SK-N-SH treated with all-trans-retinoic acid at 6 μM for 48 hours (cell line): ENCODE measurements around the gene THNSL1.

Source experiments
- ATAC-seq: fragments of 200-7000 bp; cut with Tn5 transposase; 3 replicates; pipeline ENCODE4 v1.9.1; 2020; ENCODE audit warnings: mild to moderate bottlenecking, moderate library complexity
- ARNTL ChIP-seq: fragments of 450-650 bp; formaldehyde crosslinking; IDR thresholded peaks from 2 replicates; pipeline ENCODE4 v1.5.0; 2020; ENCODE audit warnings: low read depth, mild to moderate bottlenecking, moderate library complexity, borderline replicate concordance
- BACH2 ChIP-seq: fragments of 250-450 bp; sonication (Bioruptor Pico); IDR thresholded peaks from 2 replicates; pipeline ENCODE4 v1.9.0; 2021; ENCODE audit warnings: mild to moderate bottlenecking, borderline replicate concordance
- CSDC2 ChIP-seq: fragments of 250-450 bp; sonication (Bioruptor Pico); IDR thresholded peaks from 2 replicates; pipeline ENCODE4 v1.5.0; 2020; ENCODE audit warnings: mild to moderate bottlenecking, moderate library complexity
- ESRRG ChIP-seq: fragments of 250-450 bp; sonication (Bioruptor Pico); IDR thresholded peaks from 2 replicates; pipeline ENCODE4 v1.6.1; 2021; ENCODE audit warnings: mild to moderate bottlenecking
- GLIS3 ChIP-seq: fragments of 250-450 bp; sonication (Bioruptor Pico); IDR thresholded peaks from 2 replicates; pipeline ENCODE4 v1.5.0; 2020; ENCODE audit warnings: mild to moderate bottlenecking, moderate library complexity
- ISL1 ChIP-seq: fragments of 250-450 bp; sonication (Bioruptor Pico); IDR thresholded peaks from 2 replicates; pipeline ENCODE4 v2.1.2; 2022; ENCODE audit warnings: mild to moderate bottlenecking, moderate library complexity
- OSR1 ChIP-seq: fragments of 250-450 bp; sonication (Bioruptor Pico); IDR thresholded peaks from 2 replicates; pipeline ENCODE4 v1.8.0; 2022; ENCODE audit warnings: moderate library complexity, mild to moderate bottlenecking, inconsistent platforms
- PPARA ChIP-seq: fragments of 250-450 bp; sonication (Bioruptor Pico); IDR thresholded peaks from 2 replicates; pipeline ENCODE4 v1.5.0; 2020; ENCODE audit warnings: mild to moderate bottlenecking, borderline replicate concordance
- RARB ChIP-seq: fragments of 250-450 bp; sonication (Bioruptor Pico); IDR thresholded peaks from 2 replicates; pipeline ENCODE4 v1.8.0; 2021; ENCODE audit warnings: mild to moderate bottlenecking, moderate library complexity
- SNAI2 ChIP-seq: fragments of 250-450 bp; sonication (Bioruptor Pico); IDR thresholded peaks from 2 replicates; pipeline ENCODE4 v1.5.0; 2020; ENCODE audit warnings: mild to moderate bottlenecking, moderate library complexity
- TCF4 ChIP-seq: fragments of 250-450 bp; sonication (Bioruptor Pico); IDR thresholded peaks from 2 replicates; pipeline ENCODE4 v1.8.0; 2021; ENCODE audit warnings: mild to moderate bottlenecking, moderate library complexity, borderline replicate concordance
- TOX ChIP-seq: fragments of 250-450 bp; sonication (Bioruptor Pico); IDR thresholded peaks from 2 replicates; pipeline ENCODE4 v1.8.0; 2021; ENCODE audit warnings: mild to moderate bottlenecking, moderate library complexity, borderline replicate concordance
- ZC3H10 ChIP-seq: fragments of 250-450 bp; sonication (Bioruptor Pico); IDR thresholded peaks from 2 replicates; pipeline ENCODE4 v1.5.1; 2021; ENCODE audit warnings: mild to moderate bottlenecking, moderate library complexity
- ZFP3 ChIP-seq: fragments of 250-450 bp; sonication (Bioruptor Pico); IDR thresholded peaks from 2 replicates; pipeline ENCODE4 v1.5.0; 2020; ENCODE audit warnings: mild to moderate bottlenecking, moderate library complexity
- ZFP30 ChIP-seq: fragments of 450-650 bp; formaldehyde crosslinking; IDR thresholded peaks from 2 replicates; pipeline ENCODE4 v1.5.0; 2022; ENCODE audit warnings: mild to moderate bottlenecking, moderate library complexity
- ZNF565 ChIP-seq: fragments of 450-650 bp; formaldehyde crosslinking; conservative IDR thresholded peaks from 2 replicates; pipeline ENCODE4 v1.5.0; 2020; ENCODE audit warnings: low read depth, mild to moderate bottlenecking, moderate library complexity
- ZNF70 ChIP-seq: fragments of 450-650 bp; formaldehyde crosslinking; IDR thresholded peaks from 2 replicates; pipeline ENCODE4 v1.5.0; 2020; ENCODE audit warnings: mild to moderate bottlenecking, moderate library complexity
- ZNF8 ChIP-seq: fragments of 450-650 bp; formaldehyde crosslinking; IDR thresholded peaks from 2 replicates; pipeline ENCODE4 v1.5.0; 2020; ENCODE audit warnings: mild to moderate bottlenecking, moderate library complexity
- TF ChIP-seq, protein P1 (sequence below): fragments of 250-450 bp; sonication (Bioruptor Pico); IDR thresholded peaks from 2 replicates; pipeline ENCODE4 v1.5.1; 2021; ENCODE audit warnings: mild to moderate bottlenecking, moderate library complexity
- TF ChIP-seq, protein P2 (sequence below): fragments of 250-450 bp; sonication (Bioruptor Pico); IDR thresholded peaks from 2 replicates; pipeline ENCODE4 v1.5.0; 2020; ENCODE audit warnings: mild to moderate bottlenecking, moderate library complexity
- TF ChIP-seq, protein P3 (sequence below): fragments of 250-450 bp; sonication (Bioruptor Pico); IDR thresholded peaks from 2 replicates; pipeline ENCODE4 v1.8.0; 2021; ENCODE audit warnings: low read depth, mild to moderate bottlenecking, moderate library complexity, borderline replicate concordance

The THNSL1 gene, protein sequence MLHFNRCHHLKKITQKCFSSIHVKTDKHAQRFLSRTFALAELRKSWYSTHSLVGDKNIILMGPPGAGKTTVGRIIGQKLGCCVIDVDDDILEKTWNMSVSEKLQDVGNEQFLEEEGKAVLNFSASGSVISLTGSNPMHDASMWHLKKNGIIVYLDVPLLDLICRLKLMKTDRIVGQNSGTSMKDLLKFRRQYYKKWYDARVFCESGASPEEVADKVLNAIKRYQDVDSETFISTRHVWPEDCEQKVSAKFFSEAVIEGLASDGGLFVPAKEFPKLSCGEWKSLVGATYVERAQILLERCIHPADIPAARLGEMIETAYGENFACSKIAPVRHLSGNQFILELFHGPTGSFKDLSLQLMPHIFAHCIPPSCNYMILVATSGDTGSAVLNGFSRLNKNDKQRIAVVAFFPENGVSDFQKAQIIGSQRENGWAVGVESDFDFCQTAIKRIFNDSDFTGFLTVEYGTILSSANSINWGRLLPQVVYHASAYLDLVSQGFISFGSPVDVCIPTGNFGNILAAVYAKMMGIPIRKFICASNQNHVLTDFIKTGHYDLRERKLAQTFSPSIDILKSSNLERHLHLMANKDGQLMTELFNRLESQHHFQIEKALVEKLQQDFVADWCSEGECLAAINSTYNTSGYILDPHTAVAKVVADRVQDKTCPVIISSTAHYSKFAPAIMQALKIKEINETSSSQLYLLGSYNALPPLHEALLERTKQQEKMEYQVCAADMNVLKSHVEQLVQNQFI

DNA sequence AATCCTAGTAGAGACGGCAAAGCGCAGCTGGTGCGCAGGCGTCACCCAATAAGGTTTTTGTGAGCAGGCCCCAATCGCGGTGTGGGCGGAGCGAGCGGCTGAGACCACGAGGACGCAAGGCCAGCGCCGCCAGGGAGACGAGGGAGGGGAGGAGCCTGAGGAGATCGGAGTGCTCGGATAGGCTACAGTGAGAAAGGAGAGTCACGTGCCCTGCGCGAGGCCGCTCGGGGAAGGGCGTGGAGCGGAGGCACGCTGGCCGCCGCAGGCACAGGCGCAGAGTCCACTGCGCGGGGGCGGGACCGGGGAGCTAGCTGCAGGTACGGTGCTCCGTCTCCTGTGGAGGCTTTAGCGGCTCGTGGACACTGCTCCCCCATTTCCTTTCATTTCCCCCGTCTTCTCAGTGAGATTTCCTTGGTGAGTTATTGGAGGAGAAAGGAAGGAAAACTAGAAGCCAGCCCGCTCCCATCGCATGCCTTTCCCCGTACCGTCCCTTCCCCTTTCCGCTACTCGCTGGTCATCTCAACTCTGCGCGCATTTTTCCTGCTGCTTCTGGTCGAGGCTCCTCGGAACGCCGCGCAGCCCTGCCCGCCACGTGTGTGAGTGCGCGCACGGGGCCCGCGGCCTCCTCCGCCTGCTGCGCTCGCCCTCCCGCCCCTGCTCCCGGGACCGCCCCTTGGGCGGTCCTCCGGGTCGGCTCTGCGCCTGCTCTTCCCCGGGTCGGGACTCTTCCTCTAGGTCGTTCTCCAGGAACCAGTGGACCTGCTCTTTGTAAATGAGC is at the start of gene THNSL1:
TSS of gene THNSL1 (plus strand) at position 237 of the 778 bp plus-strand sequence. CDS start 6,612 bp downstream, outside the sequence.
- no peak for TF ChIP-seq ZNF565 (CRISPR knock-in tag)
- TF ChIP-seq ISL1 (CRISPR knock-in tag), result no peak
- 0 out of 2 replicates have a peak, but pooled peaks have one; percentile 51 for TF ChIP-seq ARNTL
- TF ChIP-seq, protein P1, sequence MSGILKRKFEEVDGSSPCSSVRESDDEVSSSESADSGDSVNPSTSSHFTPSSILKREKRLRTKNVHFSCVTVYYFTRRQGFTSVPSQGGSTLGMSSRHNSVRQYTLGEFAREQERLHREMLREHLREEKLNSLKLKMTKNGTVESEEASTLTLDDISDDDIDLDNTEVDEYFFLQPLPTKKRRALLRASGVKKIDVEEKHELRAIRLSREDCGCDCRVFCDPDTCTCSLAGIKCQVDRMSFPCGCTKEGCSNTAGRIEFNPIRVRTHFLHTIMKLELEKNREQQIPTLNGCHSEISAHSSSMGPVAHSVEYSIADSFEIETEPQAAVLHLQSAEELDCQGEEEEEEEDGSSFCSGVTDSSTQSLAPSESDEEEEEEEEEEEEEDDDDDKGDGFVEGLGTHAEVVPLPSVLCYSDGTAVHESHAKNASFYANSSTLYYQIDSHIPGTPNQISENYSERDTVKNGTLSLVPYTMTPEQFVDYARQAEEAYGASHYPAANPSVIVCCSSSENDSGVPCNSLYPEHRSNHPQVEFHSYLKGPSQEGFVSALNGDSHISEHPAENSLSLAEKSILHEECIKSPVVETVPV (CRISPR knock-in tag), result no peak
- no peak for TF ChIP-seq BACH2
- peak; percentile 44; the same call in 1 of the 2 replicates for TF ChIP-seq CSDC2 (CRISPR knock-in tag)
- 0 out of 2 replicates have a peak, but pooled peaks have one; percentile 30 for TF ChIP-seq SNAI2 (CRISPR knock-in tag)
- TF ChIP-seq ESRRG (CRISPR knock-in tag), result no peak
- TF ChIP-seq, protein P2, sequence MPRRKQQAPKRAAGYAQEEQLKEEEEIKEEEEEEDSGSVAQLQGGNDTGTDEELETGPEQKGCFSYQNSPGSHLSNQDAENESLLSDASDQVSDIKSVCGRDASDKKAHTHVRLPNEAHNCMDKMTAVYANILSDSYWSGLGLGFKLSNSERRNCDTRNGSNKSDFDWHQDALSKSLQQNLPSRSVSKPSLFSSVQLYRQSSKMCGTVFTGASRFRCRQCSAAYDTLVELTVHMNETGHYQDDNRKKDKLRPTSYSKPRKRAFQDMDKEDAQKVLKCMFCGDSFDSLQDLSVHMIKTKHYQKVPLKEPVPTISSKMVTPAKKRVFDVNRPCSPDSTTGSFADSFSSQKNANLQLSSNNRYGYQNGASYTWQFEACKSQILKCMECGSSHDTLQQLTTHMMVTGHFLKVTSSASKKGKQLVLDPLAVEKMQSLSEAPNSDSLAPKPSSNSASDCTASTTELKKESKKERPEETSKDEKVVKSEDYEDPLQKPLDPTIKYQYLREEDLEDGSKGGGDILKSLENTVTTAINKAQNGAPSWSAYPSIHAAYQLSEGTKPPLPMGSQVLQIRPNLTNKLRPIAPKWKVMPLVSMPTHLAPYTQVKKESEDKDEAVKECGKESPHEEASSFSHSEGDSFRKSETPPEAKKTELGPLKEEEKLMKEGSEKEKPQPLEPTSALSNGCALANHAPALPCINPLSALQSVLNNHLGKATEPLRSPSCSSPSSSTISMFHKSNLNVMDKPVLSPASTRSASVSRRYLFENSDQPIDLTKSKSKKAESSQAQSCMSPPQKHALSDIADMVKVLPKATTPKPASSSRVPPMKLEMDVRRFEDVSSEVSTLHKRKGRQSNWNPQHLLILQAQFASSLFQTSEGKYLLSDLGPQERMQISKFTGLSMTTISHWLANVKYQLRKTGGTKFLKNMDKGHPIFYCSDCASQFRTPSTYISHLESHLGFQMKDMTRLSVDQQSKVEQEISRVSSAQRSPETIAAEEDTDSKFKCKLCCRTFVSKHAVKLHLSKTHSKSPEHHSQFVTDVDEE (CRISPR knock-in tag), result no peak
- TF ChIP-seq RARB (CRISPR knock-in tag), result no peak
- TF ChIP-seq ZC3H10 (CRISPR knock-in tag), result no peak
- no peak for TF ChIP-seq TCF4 (CRISPR knock-in tag)
- TF ChIP-seq, protein P3, sequence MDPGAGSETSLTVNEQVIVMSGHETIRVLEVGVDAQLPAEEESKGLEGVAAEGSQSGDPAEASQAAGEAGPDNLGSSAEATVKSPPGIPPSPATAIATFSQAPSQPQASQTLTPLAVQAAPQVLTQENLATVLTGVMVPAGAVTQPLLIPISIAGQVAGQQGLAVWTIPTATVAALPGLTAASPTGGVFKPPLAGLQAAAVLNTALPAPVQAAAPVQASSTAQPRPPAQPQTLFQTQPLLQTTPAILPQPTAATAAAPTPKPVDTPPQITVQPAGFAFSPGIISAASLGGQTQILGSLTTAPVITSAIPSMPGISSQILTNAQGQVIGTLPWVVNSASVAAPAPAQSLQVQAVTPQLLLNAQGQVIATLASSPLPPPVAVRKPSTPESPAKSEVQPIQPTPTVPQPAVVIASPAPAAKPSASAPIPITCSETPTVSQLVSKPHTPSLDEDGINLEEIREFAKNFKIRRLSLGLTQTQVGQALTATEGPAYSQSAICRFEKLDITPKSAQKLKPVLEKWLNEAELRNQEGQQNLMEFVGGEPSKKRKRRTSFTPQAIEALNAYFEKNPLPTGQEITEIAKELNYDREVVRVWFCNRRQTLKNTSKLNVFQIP (CRISPR knock-in tag), result no peak
- TF ChIP-seq OSR1 (CRISPR knock-in tag), result no peak
- peak; percentile 93 for TF ChIP-seq ZFP3
- TF ChIP-seq, all 23 proteins: peak for 4
- ATAC-seq, result peak; percentile 98

DNA sequence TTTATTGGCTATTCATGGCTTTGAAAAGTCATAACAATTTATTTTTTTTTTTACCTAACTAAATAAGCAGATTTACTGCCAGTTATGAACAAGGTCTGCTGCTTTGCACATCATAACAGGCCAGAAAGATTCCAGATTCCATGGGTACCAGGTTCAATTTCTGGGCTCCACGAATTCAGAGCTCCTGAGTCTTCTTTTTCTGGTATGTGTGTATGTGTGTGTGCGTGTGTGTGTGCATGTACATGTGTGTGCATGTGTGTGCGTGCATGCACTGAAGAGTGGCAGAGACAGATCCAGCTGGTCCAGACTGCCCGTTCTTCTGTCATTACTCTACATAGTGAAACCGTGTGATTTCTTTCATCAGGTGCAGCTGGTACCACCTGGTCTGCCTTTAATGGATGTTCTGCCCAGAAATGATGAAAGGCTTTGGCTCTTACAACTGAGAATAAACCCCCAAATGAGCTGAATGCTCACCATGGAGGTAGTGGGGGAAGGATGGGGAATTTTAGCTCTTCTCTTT is 49.4 kb upstream of the THNSL1 start:
- ATAC-seq, result no peak
- no peak for TF ChIP-seq ISL1 (CRISPR knock-in tag)
- TF ChIP-seq, protein P3 (CRISPR knock-in tag), result no peak
- TF ChIP-seq, protein P2 (CRISPR knock-in tag), result no peak
- TF ChIP-seq ZNF8, result no peak
- no peak for TF ChIP-seq SNAI2 (CRISPR knock-in tag)
- TF ChIP-seq ZNF565 (CRISPR knock-in tag), result no peak
- no peak for TF ChIP-seq TCF4 (CRISPR knock-in tag)
- no peak for TF ChIP-seq PPARA
- TF ChIP-seq, protein P1 (CRISPR knock-in tag), result no peak
- TF ChIP-seq TOX (CRISPR knock-in tag), result no peak
- TF ChIP-seq ZNF70, result no peak
- no peak for TF ChIP-seq ZFP3
- TF ChIP-seq ZFP30 (CRISPR knock-in tag), result no peak
- TF ChIP-seq RARB (CRISPR knock-in tag), result no peak
- no peak for TF ChIP-seq GLIS3 (CRISPR knock-in tag)
- TF ChIP-seq CSDC2 (CRISPR knock-in tag), result no peak
- no peak for TF ChIP-seq ESRRG (CRISPR knock-in tag)
- TF ChIP-seq, all 23 proteins: peak for 0
